K562 (cell line): ENCODE results near the gene DYRK4. TPM values are rescaled to one million over a fixed set of nuclear protein-coding genes. Genes with fewer than 3 reads are reported as not detected.

Experiments
- ATAC-seq: fragments of 200-7000 bp; cut with Tn5 transposase; 3 replicates; pipeline ENCODE4 v1.9.1; 2020; ENCODE audit warnings: moderate library complexity
- BruUV-seq: library from RNA; stranded (reverse); fragments of 400-500 nt; replicated peaks from 2 replicates; lab custom pipeline; 2021; lab: Mats Ljungman, UMichigan
- CTCF ChIA-PET: fragments of 300-600 bp; formaldehyde crosslinking; extraction: SDS; loops from one replicate; lab custom pipeline; 2021; ENCODE audit warnings: low intra/inter-chr PET ratio; lab: Yijun Ruan, JAX
- POLR2A ChIA-PET: fragments of 300-600, 350-650 bp; sonication (Branson Sonifier 250); formaldehyde crosslinking; extraction: SDS; loops from one replicate; lab custom pipeline; 2021; ENCODE audit warnings: antibody characterized with exemption, inconsistent platforms; lab: Yijun Ruan, JAX
- DNase-seq, 4 experiments: peaks; one replicate each; pipeline versions ENCODE4 v3.0.0 to v3.0.0-alpha.2; 2011 to 2018; ENCODE audit warnings: low spot score in 3 of 4, mixed read lengths in 3 of 4; ENCODE audit errors: extremely low read depth in 1 of 4
- FAIRE-seq: peaks from 2 replicates; lab custom pipeline; 2011; peaks lifted over from hg19 to GRCh38; lab: Jason Lieb, UNC
- H2AFZ ChIP-seq: 2 replicates; pipeline ENCODE4 v1.6.0; 2011; ENCODE audit warnings: low read depth, low read length, control low read depth, inconsistent platforms
- H3K27ac ChIP-seq: fragments of 200-600 bp; 3 replicates; pipeline ENCODE4 v1.8.0; 2011; ENCODE audit warnings: low read depth, mild to moderate bottlenecking, control low read depth, inconsistent platforms, low read length, moderate library complexity, mixed read lengths; ENCODE audit errors: extremely low read depth
- H3K27me3 ChIP-seq, 2 experiments: fragments of 300-600 bp in 1 of 2; 2 replicates in 1 of 2; 3 replicates in 1 of 2; pipeline versions ENCODE4 v1.6.0 to v1.8.0; 2011; ENCODE audit warnings: inconsistent platforms in 2 of 2, low read length in 2 of 2, mild to moderate bottlenecking in 1 of 2, mixed read lengths in 1 of 2, moderate library complexity in 1 of 2; ENCODE audit not compliant: control insufficient read depth in 2 of 2, insufficient read depth in 2 of 2
- H3K36me3 ChIP-seq: fragments of 300-600 bp; 3 replicates; pipeline ENCODE4 v1.8.0; 2011; ENCODE audit warnings: mild to moderate bottlenecking, low read length, inconsistent platforms; ENCODE audit not compliant: control insufficient read depth, insufficient read depth
- H3K4me1 ChIP-seq, 2 experiments: fragments of 200-600 bp in 1 of 2; replicated peaks in 1 of 2; 2 replicates in 1 of 2; 3 replicates in 1 of 2; pipeline versions ENCODE4 v1.5.1 to v1.8.0; 2011; ENCODE audit warnings: inconsistent platforms in 2 of 2, low read length in 2 of 2, mild to moderate bottlenecking in 1 of 2, mixed read lengths in 1 of 2, moderate library complexity in 1 of 2; ENCODE audit not compliant: control insufficient read depth in 2 of 2, insufficient read depth in 2 of 2
- H3K4me2 ChIP-seq: 2 replicates; pipeline ENCODE4 v1.6.1; 2011; ENCODE audit warnings: low read length, control low read depth, inconsistent platforms, mixed read lengths; ENCODE audit not compliant: insufficient read depth
- H3K4me3 ChIP-seq: fragments of 200-600 bp; sonication (generic), shearing (Covaris generic); 2 replicates; pipeline ENCODE4 v1.5.1; 2016; ENCODE audit warnings: control low read depth, inconsistent platforms
- H3K79me2 ChIP-seq: fragments of 200-600 bp; 3 replicates; pipeline ENCODE4 v1.8.0; 2011; ENCODE audit warnings: low read length, inconsistent platforms; ENCODE audit not compliant: control insufficient read depth, insufficient read depth
- H3K9ac ChIP-seq, 2 experiments: 2 replicates each; pipeline versions ENCODE4 v1.6.0 to v1.6.1; 2011; ENCODE audit warnings: low read depth in 2 of 2, low read length in 2 of 2, control low read depth in 1 of 2, inconsistent platforms in 1 of 2, mild to moderate bottlenecking in 1 of 2, mixed read lengths in 1 of 2; ENCODE audit not compliant: insufficient read depth in 1 of 2
- H3K9me1 ChIP-seq: one replicate; pipeline ENCODE4 v1.6.0; 2011; ENCODE audit warnings: inconsistent platforms, mild to moderate bottlenecking, low read length, moderate library complexity; ENCODE audit not compliant: control insufficient read depth, insufficient read depth
- H3K9me3 ChIP-seq: replicated peaks from 2 replicates; pipeline ENCODE4 v1.5.1; 2011; ENCODE audit warnings: low read depth, low read length, inconsistent platforms; ENCODE audit not compliant: control insufficient read depth, insufficient read depth
- H4K20me1 ChIP-seq: replicated peaks from 2 replicates; pipeline ENCODE4 v1.6.1; 2011; ENCODE audit warnings: low read length, inconsistent platforms, mixed read lengths; ENCODE audit not compliant: control insufficient read depth, insufficient read depth
- BHLHE40 ChIP-seq: IDR thresholded peaks from 2 replicates; pipeline ENCODE4 v1.6.1; 2011; ENCODE audit warnings: low read length, improper control_type of control experiment
- PHF8 ChIP-seq: fragments of 200-600 bp; sonication (generic); IDR thresholded peaks from 2 replicates; pipeline ENCODE4 v1.6.1; 2012; ENCODE audit warnings: mixed run types, mild to moderate bottlenecking, inconsistent platforms, low read length, moderate library complexity, borderline replicate concordance
- SMARCC2 ChIP-seq: fragments of 450-650 bp; IDR thresholded peaks from 2 replicates; pipeline ENCODE4 v1.6.1; 2017; ENCODE audit warnings: antibody characterized with exemption, moderate library complexity, mild to moderate bottlenecking, low read depth
- WGBS: fragments of 100-300 bp; shearing (Covaris generic); methylation state at CpG from one replicate; pipeline ENCODE4 v1.1.6; 2016; ENCODE audit warnings: low coverage, mixed read lengths; ENCODE audit not compliant: insufficient coverage; ENCODE audit errors: missing lambda C conversion rate; 5-methylcytosine and 5-hydroxymethylcytosine counted together
- in situ Hi-C: fragments of 300-500 bp; cut with MboI; formaldehyde crosslinking; loops from 4 replicates; pipeline ENCODE4 v1.15.0; 2018; ENCODE audit warnings: inconsistent platforms, mixed read lengths
- intact Hi-C: fragments of 100-400 bp; cut with micrococcal nuclease; formaldehyde crosslinking; loops from 2 replicates; pipeline ENCODE4 v1.14.2; 2022
- polyA plus RNA-seq, 8 experiments: library from polyadenylated mRNA; depleted of rRNA in 4 of 8; stranded (reverse) in 5 of 8; unstranded in 3 of 8; fragments of >200 nt; fragmentation: Nextera tagmentation in 2 of 8; fragmentation: Illumina TruSeq in 1 of 8; extraction: Ambion mirVana in 2 of 8; extraction: Trizol in 1 of 8; gene quantifications; 2 replicates each; pipeline versions ENCODE4 v1.2.1 to v1.2.3, GENCODE V29; 2011 to 2014; ENCODE audit warnings: inconsistent platforms in 1 of 8, missing spikeins in 1 of 8
- total RNA-seq, 7 experiments: library from RNA; depleted of rRNA in 6 of 7; stranded (reverse); fragments of >200 nt in 6 of 7; fragmentation: Illumina TruSeq in 2 of 7; extraction: Trizol in 2 of 7; gene quantifications; 2 replicates each; pipeline versions ENCODE4 v1.2.1 to v1.2.3, GENCODE V29; 2011 to 2021; ENCODE audit warnings: low replicate concordance in 1 of 7
- TF ChIP-seq, protein P1 (sequence below): sonication (generic); IDR thresholded peaks from 2 replicates; pipeline ENCODE4 v1.6.1; 2016
- TF ChIP-seq, protein P2 (sequence below): fragments of 250-450 bp; sonication (Bioruptor Pico); IDR thresholded peaks from 2 replicates; pipeline ENCODE4 v1.8.0; 2022; ENCODE audit warnings: inconsistent platforms
- TF ChIP-seq, protein P3 (sequence below): sonication (generic); formaldehyde crosslinking; IDR thresholded peaks from 2 replicates; pipeline ENCODE4 v1.8.0; 2023; ENCODE audit warnings: mild to moderate bottlenecking, missing genetic modification reagents
- TF ChIP-seq, protein P4 (sequence below): fragments of 450-650 bp; IDR thresholded peaks from 2 replicates; pipeline ENCODE4 v1.6.1; 2016; ENCODE audit warnings: low read depth, mild to moderate bottlenecking, moderate library complexity
- TF ChIP-seq, protein P5 (sequence below): sonication (generic); formaldehyde crosslinking; IDR thresholded peaks from 2 replicates; pipeline ENCODE4 v1.8.0; 2023; ENCODE audit warnings: mild to moderate bottlenecking, missing genetic modification reagents

The DYRK4 gene
- total and polyA plus RNA-seq, 9 of the 15 experiments (the other 6 are each of a cell fraction or from before 2014, with no cell fraction given), result 13.4 to 37.4 (median 22.2) TPM

DNA sequence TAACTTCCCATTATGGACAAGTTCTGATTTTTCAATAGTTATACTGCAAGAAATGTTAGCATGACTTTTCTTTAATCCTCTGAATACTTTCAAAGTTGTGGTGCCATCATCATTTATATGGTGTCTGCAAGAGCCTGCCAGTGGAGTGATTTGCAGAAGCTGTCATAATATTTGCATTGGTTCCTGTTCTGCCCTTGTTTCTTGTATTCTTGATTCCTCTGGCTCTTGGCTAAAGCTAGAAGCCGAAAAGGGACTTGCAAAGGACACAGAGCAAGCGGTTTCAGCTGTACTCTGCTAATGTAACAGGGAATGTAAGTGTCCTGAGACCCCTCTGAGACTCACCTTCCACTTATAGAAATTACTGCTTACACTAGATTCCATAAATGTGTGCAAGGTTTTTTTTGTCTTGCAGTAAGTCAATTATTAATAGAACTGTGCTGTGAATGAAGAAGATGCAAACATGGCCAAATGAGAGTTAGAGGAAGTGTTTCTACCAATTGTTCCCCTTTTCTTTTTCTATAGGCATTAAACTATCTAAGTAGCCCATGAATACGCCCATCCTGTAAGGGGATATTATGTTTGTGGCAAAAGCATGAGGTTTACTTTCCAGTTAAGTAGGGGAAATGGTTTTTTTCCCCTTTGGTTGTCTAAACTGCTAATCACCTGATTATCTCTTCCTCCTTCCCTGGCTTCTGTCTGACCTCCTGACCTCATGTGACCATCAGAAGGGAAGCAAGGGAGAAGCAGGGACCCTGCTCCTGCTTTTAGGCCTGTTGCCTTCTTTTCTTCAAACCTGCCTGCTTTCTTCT, 5.3 kb downstream of the DYRK4 start:
- Histone ChIP-seq H3K36me3 (no peaks in the 10 kb centered on the region), H3K4me1 (peaks cover 9 to 14% of the 10 kb centered on the region in 2 experiments; a peak in 4 of 5 replicates), H4K20me1 (no peaks in the 10 kb centered on the region), H3K27ac (no peak overlapping the region), H3K9me1 (no peaks in the 10 kb centered on the region), H3K79me2 (no peaks in the 10 kb centered on the region), H2AFZ (no peak overlapping the region), H3K27me3 (no peaks in the 10 kb centered on the region), H3K4me3 (no peak overlapping the region), H3K9ac (no peak overlapping the region), H3K4me2 (no peak overlapping the region), H3K9me3 (no peaks in the 10 kb centered on the region)
- ChIA-PET CTCF (no interaction called here), POLR2A (no interaction called here)
- intact Hi-C loops, result no loop called here
- 55% methylated on average over 3 of the region's 3 CpGs for WGBS
- ATAC-seq (no peak), FAIRE-seq (no peak), DNase-seq (peak in 1 of 4 experiments; percentile 25)
- TF ChIP-seq, protein P1, sequence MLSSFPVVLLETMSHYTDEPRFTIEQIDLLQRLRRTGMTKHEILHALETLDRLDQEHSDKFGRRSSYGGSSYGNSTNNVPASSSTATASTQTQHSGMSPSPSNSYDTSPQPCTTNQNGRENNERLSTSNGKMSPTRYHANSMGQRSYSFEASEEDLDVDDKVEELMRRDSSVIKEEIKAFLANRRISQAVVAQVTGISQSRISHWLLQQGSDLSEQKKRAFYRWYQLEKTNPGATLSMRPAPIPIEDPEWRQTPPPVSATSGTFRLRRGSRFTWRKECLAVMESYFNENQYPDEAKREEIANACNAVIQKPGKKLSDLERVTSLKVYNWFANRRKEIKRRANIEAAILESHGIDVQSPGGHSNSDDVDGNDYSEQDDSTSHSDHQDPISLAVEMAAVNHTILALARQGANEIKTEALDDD, result peak; percentile 56; the same call in 1 of the 2 replicates
- TF ChIP-seq PHF8, result no peak
- TF ChIP-seq, protein P2, sequence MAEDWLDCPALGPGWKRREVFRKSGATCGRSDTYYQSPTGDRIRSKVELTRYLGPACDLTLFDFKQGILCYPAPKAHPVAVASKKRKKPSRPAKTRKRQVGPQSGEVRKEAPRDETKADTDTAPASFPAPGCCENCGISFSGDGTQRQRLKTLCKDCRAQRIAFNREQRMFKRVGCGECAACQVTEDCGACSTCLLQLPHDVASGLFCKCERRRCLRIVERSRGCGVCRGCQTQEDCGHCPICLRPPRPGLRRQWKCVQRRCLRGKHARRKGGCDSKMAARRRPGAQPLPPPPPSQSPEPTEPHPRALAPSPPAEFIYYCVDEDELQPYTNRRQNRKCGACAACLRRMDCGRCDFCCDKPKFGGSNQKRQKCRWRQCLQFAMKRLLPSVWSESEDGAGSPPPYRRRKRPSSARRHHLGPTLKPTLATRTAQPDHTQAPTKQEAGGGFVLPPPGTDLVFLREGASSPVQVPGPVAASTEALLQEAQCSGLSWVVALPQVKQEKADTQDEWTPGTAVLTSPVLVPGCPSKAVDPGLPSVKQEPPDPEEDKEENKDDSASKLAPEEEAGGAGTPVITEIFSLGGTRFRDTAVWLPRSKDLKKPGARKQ (CRISPR knock-in tag), result no peak
- TF ChIP-seq BHLHE40, result peak; percentile 69
- TF ChIP-seq, protein P3, sequence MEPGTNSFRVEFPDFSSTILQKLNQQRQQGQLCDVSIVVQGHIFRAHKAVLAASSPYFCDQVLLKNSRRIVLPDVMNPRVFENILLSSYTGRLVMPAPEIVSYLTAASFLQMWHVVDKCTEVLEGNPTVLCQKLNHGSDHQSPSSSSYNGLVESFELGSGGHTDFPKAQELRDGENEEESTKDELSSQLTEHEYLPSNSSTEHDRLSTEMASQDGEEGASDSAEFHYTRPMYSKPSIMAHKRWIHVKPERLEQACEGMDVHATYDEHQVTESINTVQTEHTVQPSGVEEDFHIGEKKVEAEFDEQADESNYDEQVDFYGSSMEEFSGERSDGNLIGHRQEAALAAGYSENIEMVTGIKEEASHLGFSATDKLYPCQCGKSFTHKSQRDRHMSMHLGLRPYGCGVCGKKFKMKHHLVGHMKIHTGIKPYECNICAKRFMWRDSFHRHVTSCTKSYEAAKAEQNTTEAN (CRISPR knock-in tag), result no peak
- TF ChIP-seq, protein P4, sequence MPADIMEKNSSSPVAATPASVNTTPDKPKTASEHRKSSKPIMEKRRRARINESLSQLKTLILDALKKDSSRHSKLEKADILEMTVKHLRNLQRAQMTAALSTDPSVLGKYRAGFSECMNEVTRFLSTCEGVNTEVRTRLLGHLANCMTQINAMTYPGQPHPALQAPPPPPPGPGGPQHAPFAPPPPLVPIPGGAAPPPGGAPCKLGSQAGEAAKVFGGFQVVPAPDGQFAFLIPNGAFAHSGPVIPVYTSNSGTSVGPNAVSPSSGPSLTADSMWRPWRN, result no peak
- TF ChIP-seq, protein P5, sequence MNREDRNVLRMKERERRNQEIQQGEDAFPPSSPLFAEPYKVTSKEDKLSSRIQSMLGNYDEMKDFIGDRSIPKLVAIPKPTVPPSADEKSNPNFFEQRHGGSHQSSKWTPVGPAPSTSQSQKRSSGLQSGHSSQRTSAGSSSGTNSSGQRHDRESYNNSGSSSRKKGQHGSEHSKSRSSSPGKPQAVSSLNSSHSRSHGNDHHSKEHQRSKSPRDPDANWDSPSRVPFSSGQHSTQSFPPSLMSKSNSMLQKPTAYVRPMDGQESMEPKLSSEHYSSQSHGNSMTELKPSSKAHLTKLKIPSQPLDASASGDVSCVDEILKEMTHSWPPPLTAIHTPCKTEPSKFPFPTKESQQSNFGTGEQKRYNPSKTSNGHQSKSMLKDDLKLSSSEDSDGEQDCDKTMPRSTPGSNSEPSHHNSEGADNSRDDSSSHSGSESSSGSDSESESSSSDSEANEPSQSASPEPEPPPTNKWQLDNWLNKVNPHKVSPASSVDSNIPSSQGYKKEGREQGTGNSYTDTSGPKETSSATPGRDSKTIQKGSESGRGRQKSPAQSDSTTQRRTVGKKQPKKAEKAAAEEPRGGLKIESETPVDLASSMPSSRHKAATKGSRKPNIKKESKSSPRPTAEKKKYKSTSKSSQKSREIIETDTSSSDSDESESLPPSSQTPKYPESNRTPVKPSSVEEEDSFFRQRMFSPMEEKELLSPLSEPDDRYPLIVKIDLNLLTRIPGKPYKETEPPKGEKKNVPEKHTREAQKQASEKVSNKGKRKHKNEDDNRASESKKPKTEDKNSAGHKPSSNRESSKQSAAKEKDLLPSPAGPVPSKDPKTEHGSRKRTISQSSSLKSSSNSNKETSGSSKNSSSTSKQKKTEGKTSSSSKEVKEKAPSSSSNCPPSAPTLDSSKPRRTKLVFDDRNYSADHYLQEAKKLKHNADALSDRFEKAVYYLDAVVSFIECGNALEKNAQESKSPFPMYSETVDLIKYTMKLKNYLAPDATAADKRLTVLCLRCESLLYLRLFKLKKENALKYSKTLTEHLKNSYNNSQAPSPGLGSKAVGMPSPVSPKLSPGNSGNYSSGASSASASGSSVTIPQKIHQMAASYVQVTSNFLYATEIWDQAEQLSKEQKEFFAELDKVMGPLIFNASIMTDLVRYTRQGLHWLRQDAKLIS (CRISPR knock-in tag), result no peak
- no peak for TF ChIP-seq SMARCC2
- no TSS peak for BruUV-seq
- in situ Hi-C loops, result no loop called here
